Bronchial epithelial cell (primary cell): ENCODE data around the gene PET117. TPM values are rescaled to one million over a fixed set of nuclear protein-coding genes. Genes with fewer than 3 reads are reported as not detected.
A peak's percentile ranks its signal among the peaks of the same experiment; 100 is the strongest.
"Not testable (repeated sequence)": the region's sequence is repeated elsewhere in the genome, so short reads cannot be mapped to it uniquely, and the experiment has no call there.

Source experiments
- DNase-seq: peaks from one replicate; pipeline ENCODE4 v3.0.0-alpha.2; 2010; ENCODE audit warnings: low read depth
- FAIRE-seq: peaks from 2 replicates; lab custom pipeline; 2011; peaks lifted over from hg19 to GRCh38; lab: Jason Lieb, UNC
- H3K27me3 ChIP-seq: 2 replicates; pipeline ENCODE4 v1.5.1; 2011; ENCODE audit warnings: low read length; ENCODE audit not compliant: control insufficient read depth, insufficient read depth
- H3K36me3 ChIP-seq: 2 replicates; pipeline ENCODE4 v1.5.1; 2011; ENCODE audit warnings: low read length; ENCODE audit not compliant: control insufficient read depth, insufficient read depth
- H3K4me3 ChIP-seq: 2 replicates; pipeline ENCODE4 v1.5.1; 2011; ENCODE audit warnings: mild to moderate bottlenecking, low read depth, low read length, control low read depth
- CTCF ChIP-seq: IDR thresholded peaks from 2 replicates; pipeline ENCODE4 v1.5.1; 2011; ENCODE audit warnings: mild to moderate bottlenecking, moderate library complexity, low read length, control low read depth, inconsistent platforms; ENCODE audit not compliant: insufficient read depth, severe bottlenecking
- total RNA-seq: library from RNA; depleted of rRNA; stranded (reverse); fragments of >200 nt; gene quantifications from 2 replicates; pipeline ENCODE4 v1.2.1, GENCODE V29; 2014

The PET117 gene
- total RNA-seq, 1 donor from 2014 or later, result 15.3 TPM

DNA sequence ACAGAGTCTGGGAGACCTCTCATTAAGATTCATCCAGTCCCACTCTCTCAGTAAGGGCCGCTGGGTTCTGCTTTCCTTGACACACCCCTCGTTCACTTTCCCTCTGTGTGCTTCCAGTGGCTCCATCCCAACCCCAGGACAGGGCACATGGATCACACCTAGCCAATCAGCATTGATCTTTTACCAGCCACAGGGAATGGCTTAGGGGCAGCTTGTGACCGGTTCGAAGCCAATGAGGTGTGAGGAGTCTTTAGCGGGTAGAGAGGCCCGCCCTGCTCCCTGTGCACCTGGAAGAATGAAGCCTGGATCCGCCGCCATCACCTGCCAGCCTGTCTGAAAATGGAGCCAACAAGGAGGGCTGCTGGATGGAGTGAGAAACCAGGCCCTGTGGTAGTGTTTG is 44.8 kb upstream of the PET117 start:
- no peak for FAIRE-seq
- no peaks in the 10 kb centered on the region for H3K27me3 ChIP-seq
- no peaks in the 10 kb centered on the region for H3K36me3 ChIP-seq
- no peak for TF ChIP-seq CTCF
- DNase-seq, result no peak
- no peak overlapping the region for H3K4me3 ChIP-seq

DNA sequence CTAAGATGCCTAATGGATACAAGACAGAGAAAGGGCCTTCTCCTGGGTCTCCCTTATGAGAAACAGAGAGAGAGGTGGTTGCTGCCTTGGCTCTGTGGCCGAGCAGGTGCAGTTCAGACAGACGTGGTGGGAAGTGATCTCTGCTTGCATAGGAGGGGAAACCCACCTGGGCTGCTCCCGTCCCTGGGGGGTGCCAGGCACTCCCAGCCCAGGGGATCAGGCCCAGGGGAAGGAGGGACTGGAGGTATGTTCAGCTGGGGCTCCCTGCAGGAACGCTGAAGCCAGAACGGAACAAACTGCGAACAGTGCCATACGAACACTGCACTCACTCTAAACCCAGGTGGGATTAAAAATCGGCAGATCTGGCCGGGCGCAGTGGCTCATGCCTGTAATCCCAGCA is 44.3 kb upstream of the PET117 start:
- TF ChIP-seq CTCF, result no peak
- Histone ChIP-seq H3K36me3 (no peaks in the 10 kb centered on the region), H3K27me3 (no peaks in the 10 kb centered on the region), H3K4me3 (no peak overlapping the region)
- no peak for DNase-seq
- peak; percentile 62 for FAIRE-seq

- no peaks in the 10 kb centered on the region for H3K27me3 ChIP-seq
- DNase-seq (no peak), FAIRE-seq (no peak)
- no peak for TF ChIP-seq CTCF
- H3K4me3 ChIP-seq, result no peak overlapping the region
- H3K36me3 ChIP-seq, result no peaks in the 10 kb centered on the region
These were observed 43.5 kb upstream of the PET117 start for GRCh38 chr20:18094191-18094590.

DNA sequence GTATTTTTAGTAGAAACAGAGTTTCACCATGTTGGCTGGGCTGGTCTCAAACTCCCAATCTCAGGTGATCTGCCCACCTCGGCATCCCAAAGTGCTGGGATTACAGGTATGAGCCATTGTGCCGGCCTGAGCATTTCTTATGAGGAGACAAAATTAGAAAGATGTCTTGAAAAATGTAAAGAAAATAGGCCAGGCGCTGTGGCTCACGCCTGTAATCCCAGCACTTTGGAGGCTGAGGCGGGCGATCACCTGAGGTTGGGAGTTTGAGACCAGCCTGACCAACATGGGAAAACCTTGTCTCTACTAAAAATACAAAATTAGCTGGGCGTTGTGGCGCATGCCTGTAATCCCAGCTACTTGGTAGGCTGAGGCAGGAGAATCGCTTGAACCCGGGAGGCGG is 37.1 kb upstream of the PET117 start:
- FAIRE-seq, DNase-seq, H3K36me3 ChIP-seq, H3K27me3 ChIP-seq, H3K4me3 ChIP-seq: not testable (repeated sequence)

GRCh38 chr20:18101125-18101810 is 36.4 kb upstream of the PET117 start:
- Histone ChIP-seq H3K27me3 (no peaks in the 10 kb centered on the region), H3K4me3 (no peak overlapping the region), H3K36me3 (no peaks in the 10 kb centered on the region)
- TF ChIP-seq CTCF, result no peak
- no peak for FAIRE-seq
- DNase-seq, result no peak

DNA sequence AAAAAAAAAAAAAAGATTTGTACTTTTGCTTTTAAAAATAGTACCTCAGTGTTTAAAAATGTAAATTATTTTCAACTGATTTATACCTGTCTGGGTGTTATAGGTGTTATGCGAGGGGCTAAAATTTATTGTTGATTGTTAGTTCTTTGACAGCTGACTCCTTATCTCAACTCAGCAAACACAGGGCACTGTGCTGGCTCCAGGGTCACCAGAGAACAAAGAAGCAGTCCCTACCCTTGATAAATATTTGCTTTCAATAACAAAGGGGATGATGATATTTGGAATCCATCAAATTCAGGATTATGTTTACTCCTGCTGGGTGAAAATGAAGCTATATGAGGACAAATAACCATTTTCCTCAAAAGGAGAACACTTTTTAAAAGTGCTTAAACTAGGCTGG is 34.2 kb upstream of the PET117 start:
- Histone ChIP-seq H3K27me3 (no peaks in the 10 kb centered on the region), H3K4me3 (no peak overlapping the region), H3K36me3 (no peaks in the 10 kb centered on the region)
- no peak for TF ChIP-seq CTCF
- DNase-seq (no peak), FAIRE-seq (no peak)
